ENCODE measurements around the gene CLTC.

CLTC gene

GRCh38 chr17:59695945-59696681, 76.4 kb downstream of the CLTC start:
- DNase-seq (ENCODE audit: extremely low read depth, insufficient read length): no peak
- Histone ChIP-seq H3K27me3 (replicated peaks; ENCODE audit: control insufficient read depth, insufficient read depth, low read length) (no peaks in the 10 kb centered on the region), H3K4me3 (replicated peaks; ENCODE audit: low read depth, low read length) (no peak overlapping the region), H3K36me3 (ENCODE audit: control insufficient read depth, insufficient read depth, low read length) (peaks cover 19% of the 10 kb centered on the region)
- TF ChIP-seq CTCF (IDR thresholded peaks at IDR 0.05; ENCODE audit: insufficient read depth, low read length, poor library complexity, severe bottlenecking): no peak

GRCh38 chr17:59696682-59697277, 77.1 kb downstream of the CLTC start:
- Histone ChIP-seq H3K27me3 (replicated peaks; ENCODE audit: control insufficient read depth, insufficient read depth, low read length) (no peaks in the 10 kb centered on the region), H3K36me3 (ENCODE audit: control insufficient read depth, insufficient read depth, low read length) (peaks cover 19% of the 10 kb centered on the region), H3K4me3 (replicated peaks; ENCODE audit: low read depth, low read length) (no peak overlapping the region)
- TF ChIP-seq CTCF (IDR thresholded peaks at IDR 0.05; ENCODE audit: insufficient read depth, low read length, poor library complexity, severe bottlenecking): no peak
- peak; percentile 22 for DNase-seq (ENCODE audit: extremely low read depth, insufficient read length)

- peaks cover 21% of the 10 kb centered on the region for H3K36me3 ChIP-seq (ENCODE audit: control insufficient read depth, insufficient read depth, low read length)
Measured at GRCh38 chr17:59698143-59698542, 78.4 kb downstream of the CLTC start.

GRCh38 chr17:59699218-59699617, 79.5 kb downstream of the CLTC start:
- H3K4me3 ChIP-seq (replicated peaks; ENCODE audit: low read depth, low read length): no peak overlapping the region
- no peaks in the 10 kb centered on the region for H3K27me3 ChIP-seq (replicated peaks; ENCODE audit: control insufficient read depth, insufficient read depth, low read length)
- DNase-seq (ENCODE audit: extremely low read depth, insufficient read length): no peak
- TF ChIP-seq CTCF (IDR thresholded peaks at IDR 0.05; ENCODE audit: insufficient read depth, low read length, poor library complexity, severe bottlenecking): no peak
- H3K36me3 ChIP-seq (ENCODE audit: control insufficient read depth, insufficient read depth, low read length): peaks cover 17% of the 10 kb centered on the region

More at GRCh38 chr17:59698143-59698542, 78.4 kb downstream of the CLTC start:
- TF ChIP-seq CTCF (IDR thresholded peaks at IDR 0.05; ENCODE audit: insufficient read depth, low read length, poor library complexity, severe bottlenecking): no peak
- Histone ChIP-seq H3K4me3 (replicated peaks; ENCODE audit: low read depth, low read length) (no peak overlapping the region), H3K27me3 (replicated peaks; ENCODE audit: control insufficient read depth, insufficient read depth, low read length) (no peaks in the 10 kb centered on the region)
- DNase-seq (ENCODE audit: extremely low read depth, insufficient read length): no peak

GRCh38 chr17:59699786-59700185, 80.1 kb downstream of the CLTC start:
- Histone ChIP-seq H3K27me3 (replicated peaks; ENCODE audit: control insufficient read depth, insufficient read depth, low read length) (no peaks in the 10 kb centered on the region), H3K4me3 (replicated peaks; ENCODE audit: low read depth, low read length) (no peak overlapping the region), H3K36me3 (ENCODE audit: control insufficient read depth, insufficient read depth, low read length) (peaks cover 15% of the 10 kb centered on the region)
- no peak for TF ChIP-seq CTCF (IDR thresholded peaks at IDR 0.05; ENCODE audit: insufficient read depth, low read length, poor library complexity, severe bottlenecking)
- no peak for DNase-seq (ENCODE audit: extremely low read depth, insufficient read length)
